Spleen (tissue), 11 donors: ENCODE measurements around the gene PTPRN. TPM values are rescaled to one million over a fixed set of nuclear protein-coding genes. Genes with fewer than 3 reads are reported as not detected.

Source experiments
- DNase-seq: peaks from one replicate; pipeline ENCODE4 v3.0.0-alpha.2; 2020
- H3K27ac ChIP-seq, 8 donors: fragments of 200-600 bp; sonication (generic) in 7 of 8; 1 replicate in 4 of 8; 2 replicates in 4 of 8; pipeline versions ENCODE4 v1.5.0 to v1.8.0; 2016 to 2021; ENCODE audit warnings: inconsistent platforms in 4 of 8, mild to moderate bottlenecking in 4 of 8, moderate library complexity in 1 of 8
- H3K27me3 ChIP-seq, 7 donors: fragments of 200-600 bp; sonication (generic) in 6 of 7; replicated peaks in 1 of 7; 1 replicate in 4 of 7; 2 replicates in 3 of 7; pipeline versions ENCODE4 v1.5.0 to v1.8.0; 2016 to 2021; ENCODE audit warnings: inconsistent platforms in 3 of 7, mild to moderate bottlenecking in 1 of 7
- H3K36me3 ChIP-seq, 6 donors: fragments of 200-600 bp; sonication (generic) in 5 of 6; 1 replicate in 4 of 6; 2 replicates in 2 of 6; pipeline versions ENCODE4 v1.5.0 to v1.8.0; 2016 to 2021; ENCODE audit warnings: inconsistent platforms in 2 of 6
- H3K4me1 ChIP-seq, 6 donors: fragments of 200-600 bp; sonication (generic) in 5 of 6; 1 replicate in 3 of 6; 2 replicates in 3 of 6; pipeline versions ENCODE4 v1.5.0 to v1.8.0; 2016 to 2021; ENCODE audit warnings: inconsistent platforms in 3 of 6
- H3K4me3 ChIP-seq, 8 donors: fragments of 200-600 bp; sonication (generic) in 7 of 8; 1 replicate in 4 of 8; 2 replicates in 4 of 8; pipeline versions ENCODE4 v1.5.0 to v1.8.0; 2016 to 2021; ENCODE audit warnings: inconsistent platforms in 4 of 8, mild to moderate bottlenecking in 4 of 8, moderate library complexity in 2 of 8
- H3K9me3 ChIP-seq, 8 donors: fragments of 200-600 bp; sonication (generic) in 7 of 8; 1 replicate in 4 of 8; 2 replicates in 4 of 8; pipeline versions ENCODE4 v1.5.0 to v1.8.0; 2016 to 2021; ENCODE audit warnings: inconsistent platforms in 4 of 8
- POLR2A ChIP-seq, 3 donors: fragments of 450-650 bp; IDR thresholded peaks; one replicate each; pipeline ENCODE4 v1.5.1; 2017; ENCODE audit warnings: antibody characterized with exemption in 3 of 3, mild to moderate bottlenecking in 1 of 3
- POLR2AphosphoS5 ChIP-seq, 3 donors: sonication (generic); formaldehyde crosslinking; IDR thresholded peaks; one replicate each; pipeline ENCODE4 v1.5.1; 2017; ENCODE audit warnings: antibody characterized with exemption in 3 of 3
- WGBS, 5 donors: extraction: QIAGEN DNeasy Blood & Tissue Kit in 3 of 5; methylation state at CpG; one replicate each; pipeline versions ENCODE4 v1.1.5 to v1.1.7; 2013 to 2018; 5-methylcytosine and 5-hydroxymethylcytosine counted together
- intact Hi-C: fragments of 100-400 bp; cut with DNase I; formaldehyde crosslinking; loops from one replicate; pipeline ENCODE4 v1.15.0; 2023; ENCODE audit warnings: low total_unique reads
- polyA plus RNA-seq, 3 donors: library from polyadenylated mRNA; stranded (reverse); fragments of 200-250 nt; gene quantifications; one replicate each; pipeline ENCODE4 v1.2.1, GENCODE V29; 2013
- total RNA-seq, 7 donors: library from RNA; depleted of rRNA in 3 of 7; stranded (reverse); fragments of >200 nt in 3 of 7; fragmentation: NEBNext Ultra II Directional in 4 of 7; extraction: Animal tissue kit (Norgen Biotek cat#: 25700) in 4 of 7; gene quantifications; one replicate each; pipeline versions ENCODE4 v1.1.0 to v1.2.1, GENCODE V29; 2016 to 2021
- TF ChIP-seq, protein P1 (sequence below), 11 experiments: fragments of 200-600 bp in 7 of 11; fragments of 450-650 bp in 4 of 11; sonication (generic) in 4 of 11; IDR thresholded peaks in 8 of 11; conservative IDR thresholded peaks in 3 of 11; 1 replicate in 7 of 11; 2 replicates in 4 of 11; pipeline versions ENCODE4 v1.4.0 to v1.8.0; 2016 to 2021; ENCODE audit warnings: antibody characterized with exemption in 11 of 11, inconsistent platforms in 4 of 11, mild to moderate bottlenecking in 1 of 11
- donor health status: healthy with polysubstance abuse.
- donor health status: DM: no; HTN: no; CAD: no; lungs with moderate emphysema.
- donor health status: DM: no; HTN: no; CAD: no.
- donor health status: Bipolar disorder and iron deficiency.
- donor health status: healthy.
- donor health status: DM: no; HTN: no; CAD: no.
- donor health status: DM: yes; HTN: yes; CAD: no.

The PTPRN gene
- total and polyA plus RNA-seq, 10 donors, result 0.06 to 0.12 TPM; not detected in 8

DNA sequence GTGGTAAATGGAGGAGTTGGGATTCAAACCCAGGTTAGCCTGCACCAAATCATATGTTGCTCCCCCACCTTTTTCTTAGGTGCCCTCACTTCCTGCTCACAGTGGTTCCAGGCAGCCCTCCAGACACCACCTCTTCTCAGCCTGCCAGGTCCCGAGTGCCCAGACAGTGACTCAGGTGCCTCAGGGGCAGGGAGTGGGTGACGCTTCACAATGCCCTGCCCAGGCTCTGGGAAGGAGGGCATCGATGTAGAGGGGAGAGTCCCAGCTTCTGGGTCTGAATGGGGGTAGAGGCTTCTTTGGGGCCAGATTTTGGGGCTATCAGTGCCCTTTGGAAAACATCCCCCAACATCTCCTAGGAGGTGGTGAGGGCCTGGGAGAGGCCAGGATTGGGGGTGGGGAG lies 35.3 kb downstream of the PTPRN start:
- WGBS, 5 donors, result 86 to 100% (median 92%) methylated on average over 1 to 3 of the region's 3 CpGs
- H3K36me3 ChIP-seq, result no peaks in the 10 kb centered on the region
- H3K27ac ChIP-seq, result no peak overlapping the region
- TF ChIP-seq, protein P1, sequence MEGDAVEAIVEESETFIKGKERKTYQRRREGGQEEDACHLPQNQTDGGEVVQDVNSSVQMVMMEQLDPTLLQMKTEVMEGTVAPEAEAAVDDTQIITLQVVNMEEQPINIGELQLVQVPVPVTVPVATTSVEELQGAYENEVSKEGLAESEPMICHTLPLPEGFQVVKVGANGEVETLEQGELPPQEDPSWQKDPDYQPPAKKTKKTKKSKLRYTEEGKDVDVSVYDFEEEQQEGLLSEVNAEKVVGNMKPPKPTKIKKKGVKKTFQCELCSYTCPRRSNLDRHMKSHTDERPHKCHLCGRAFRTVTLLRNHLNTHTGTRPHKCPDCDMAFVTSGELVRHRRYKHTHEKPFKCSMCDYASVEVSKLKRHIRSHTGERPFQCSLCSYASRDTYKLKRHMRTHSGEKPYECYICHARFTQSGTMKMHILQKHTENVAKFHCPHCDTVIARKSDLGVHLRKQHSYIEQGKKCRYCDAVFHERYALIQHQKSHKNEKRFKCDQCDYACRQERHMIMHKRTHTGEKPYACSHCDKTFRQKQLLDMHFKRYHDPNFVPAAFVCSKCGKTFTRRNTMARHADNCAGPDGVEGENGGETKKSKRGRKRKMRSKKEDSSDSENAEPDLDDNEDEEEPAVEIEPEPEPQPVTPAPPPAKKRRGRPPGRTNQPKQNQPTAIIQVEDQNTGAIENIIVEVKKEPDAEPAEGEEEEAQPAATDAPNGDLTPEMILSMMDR (IDR thresholded peaks at IDR 0.05 in 8 of 11, conservative IDR thresholded peaks at IDR 0.05 in 3 of 11), result no peak
- DNase-seq, result no peak
- peaks cover 14 to 37% (median 31%) of the 10 kb centered on the region in 6 donors for H3K4me1 ChIP-seq
- intact Hi-C loops, result no loop called here
- no peak overlapping the region for H3K4me3 ChIP-seq
- no peaks in the 10 kb centered on the region for H3K9me3 ChIP-seq
- H3K27me3 ChIP-seq, result no peaks in the 10 kb centered on the region

DNA sequence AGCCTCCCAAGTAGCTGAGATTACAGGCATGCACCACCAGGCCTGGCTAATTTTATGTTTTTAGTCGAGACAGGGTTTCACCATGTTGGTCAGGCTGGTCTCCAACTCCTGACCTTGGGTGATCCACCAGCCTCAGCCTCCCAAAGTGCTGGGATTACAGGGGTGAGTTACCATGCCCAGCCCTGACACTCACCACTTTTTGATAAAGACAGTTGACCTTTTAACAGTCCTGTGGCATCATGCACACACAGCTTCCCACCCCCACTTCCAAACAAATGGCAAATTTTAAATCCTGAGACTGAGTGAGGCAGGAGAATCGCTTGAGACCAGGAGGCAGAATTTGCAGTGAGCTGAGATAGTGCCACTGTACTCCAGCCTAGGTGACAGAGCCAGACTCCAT lies 36.2 kb downstream of the PTPRN start:
- no peak overlapping the region for H3K4me3 ChIP-seq
- no peaks in the 10 kb centered on the region for H3K27me3 ChIP-seq
- no peak for TF ChIP-seq POLR2AphosphoS5 (IDR thresholded peaks at IDR 0.05)
- no peak for TF ChIP-seq POLR2A (IDR thresholded peaks at IDR 0.05)
- TF ChIP-seq, protein P1 (IDR thresholded peaks at IDR 0.05 in 8 of 11, conservative IDR thresholded peaks at IDR 0.05 in 3 of 11), result no peak
- intact Hi-C loops, result no loop called here
- no peak overlapping the region for H3K27ac ChIP-seq
- 65 to 81% (median 73%) methylated on average over 2 of the region's 2 CpGs for WGBS, 5 donors
- peaks cover 6 to 32% (median 22%) of the 10 kb centered on the region in 6 donors for H3K4me1 ChIP-seq
- H3K36me3 ChIP-seq, result no peaks in the 10 kb centered on the region
- no peak for DNase-seq
- H3K9me3 ChIP-seq, result no peaks in the 10 kb centered on the region

DNA sequence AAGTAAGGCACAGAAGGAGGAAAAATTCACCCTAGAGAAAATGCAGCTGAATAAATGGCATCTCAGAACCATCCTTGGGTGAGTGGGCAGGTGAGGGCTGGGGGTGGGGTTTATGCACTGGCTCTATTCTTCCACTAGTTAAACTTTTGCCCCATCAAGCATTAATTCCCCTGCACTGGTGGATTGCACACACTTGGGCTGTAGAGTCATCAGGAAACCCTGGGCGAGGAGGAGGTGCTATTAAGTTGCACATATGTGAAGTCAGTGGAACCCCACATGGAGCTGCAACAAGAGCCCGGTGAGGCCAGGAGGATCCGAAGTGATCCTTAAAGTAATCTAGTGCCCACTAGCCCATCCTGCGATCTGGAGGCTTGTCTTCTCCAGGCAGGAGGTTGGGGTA lies 36.8 kb downstream of the PTPRN start:
- H3K9me3 ChIP-seq, result no peaks in the 10 kb centered on the region
- peaks cover 0 to 26% (median 15%) of the 10 kb centered on the region in 6 donors for H3K4me1 ChIP-seq
- DNase-seq, result no peak
- no peak overlapping the region for H3K27ac ChIP-seq
- no peak for TF ChIP-seq POLR2AphosphoS5 (IDR thresholded peaks at IDR 0.05)
- TF ChIP-seq, protein P1 (IDR thresholded peaks at IDR 0.05 in 8 of 11, conservative IDR thresholded peaks at IDR 0.05 in 3 of 11), result no peak
- no peak for TF ChIP-seq POLR2A (IDR thresholded peaks at IDR 0.05)
- WGBS, 5 donors, result 80 to 87% (median 86%) methylated on average over 4 of the region's 4 CpGs
- no peaks in the 10 kb centered on the region for H3K27me3 ChIP-seq
- intact Hi-C loops, result no loop called here
- no peaks in the 10 kb centered on the region for H3K36me3 ChIP-seq
- H3K4me3 ChIP-seq, result no peak overlapping the region

DNA sequence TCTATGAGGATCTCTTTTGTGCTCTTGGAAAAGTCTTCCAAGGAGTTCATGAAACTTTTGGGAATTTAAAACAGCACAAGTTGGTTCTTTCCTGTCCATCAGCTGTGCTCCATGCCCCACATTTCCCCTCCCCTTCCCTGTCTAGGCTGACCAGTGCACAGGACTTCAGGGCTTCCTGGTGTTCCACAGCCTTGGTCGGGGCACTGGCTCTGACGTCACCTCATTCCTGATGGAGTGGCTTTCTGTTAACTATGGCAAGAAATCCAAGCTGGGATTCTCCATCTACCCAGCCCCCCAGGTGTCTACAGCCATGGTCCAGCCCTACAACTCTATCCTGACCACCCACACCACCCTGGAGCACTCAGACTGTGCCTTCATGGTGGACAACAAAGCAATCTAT lies 38.2 kb downstream of the PTPRN start:
- 61 to 78% (median 74%) methylated on average over 2 of the region's 2 CpGs for WGBS, 5 donors
- TF ChIP-seq POLR2AphosphoS5 (IDR thresholded peaks at IDR 0.05), result no peak
- TF ChIP-seq, protein P1 (IDR thresholded peaks at IDR 0.05 in 8 of 11, conservative IDR thresholded peaks at IDR 0.05 in 3 of 11), result no peak
- no peak for TF ChIP-seq POLR2A (IDR thresholded peaks at IDR 0.05)
- Histone ChIP-seq H3K4me1 (peaks cover 0 to 22% (median 10%) of the 10 kb centered on the region in 6 donors), H3K4me3 (no peak overlapping the region), H3K9me3 (no peaks in the 10 kb centered on the region), H3K36me3 (no peaks in the 10 kb centered on the region), H3K27me3 (no peaks in the 10 kb centered on the region), H3K27ac (no peak overlapping the region)
- no peak for DNase-seq
- intact Hi-C loops, result no loop called here
